IMR-90 (cell line): ENCODE data around the gene CHN2.

Experiments used
- CEBPB ChIP-seq: IDR thresholded peaks from 2 replicates; pipeline ENCODE4 v1.6.1; 2012; ENCODE audit warnings: low read depth, low read length, improper control_type of control experiment
- CHD1 ChIP-seq: IDR thresholded peaks from 2 replicates; pipeline ENCODE4 v1.6.1; 2012; ENCODE audit warnings: low read depth, low read length, improper control_type of control experiment
- CTCF ChIP-seq: conservative IDR thresholded peaks from 2 replicates; pipeline ENCODE4 v1.5.1; 2012; ENCODE audit warnings: mild to moderate bottlenecking, low read depth, low read length, improper control_type of control experiment
- ELK1 ChIP-seq: fragments of 150-350 bp; IDR thresholded peaks from 2 replicates; pipeline ENCODE4 v1.6.1; 2016; ENCODE audit warnings: low read depth, mild to moderate bottlenecking, low read length, moderate library complexity, borderline replicate concordance
- FOS ChIP-seq: fragments of 150-350 bp; IDR thresholded peaks from 2 replicates; pipeline ENCODE4 v1.6.1; 2016; ENCODE audit warnings: low read depth, low read length
- MAZ ChIP-seq: IDR thresholded peaks from 2 replicates; pipeline ENCODE4 v1.6.1; 2012; ENCODE audit warnings: low read depth, mild to moderate bottlenecking, low read length, improper control_type of control experiment, moderate library complexity, borderline replicate concordance
- MXI1 ChIP-seq: IDR thresholded peaks from 2 replicates; pipeline ENCODE4 v1.6.1; 2012; ENCODE audit warnings: low read depth, mild to moderate bottlenecking, low read length, moderate library complexity, borderline replicate concordance
- NFE2L2 ChIP-seq: fragments of 150-350 bp; IDR thresholded peaks from 2 replicates; pipeline ENCODE4 v1.6.1; 2016; ENCODE audit warnings: low read depth, mild to moderate bottlenecking, low read length
- POLR2A ChIP-seq: IDR thresholded peaks from 2 replicates; pipeline ENCODE4 v1.6.1; 2012; ENCODE audit warnings: mild to moderate bottlenecking, low read depth, low read length
- RAD21 ChIP-seq: IDR thresholded peaks from 2 replicates; pipeline ENCODE4 v1.6.1; 2012; ENCODE audit warnings: low read length, improper control_type of control experiment
- RCOR1 ChIP-seq: IDR thresholded peaks from 2 replicates; pipeline ENCODE4 v1.6.1; 2012; ENCODE audit warnings: mild to moderate bottlenecking, low read length, improper control_type of control experiment; ENCODE audit not compliant: insufficient replicate concordance
- RFX5 ChIP-seq: IDR thresholded peaks from 2 replicates; pipeline ENCODE4 v1.8.0; 2012; ENCODE audit warnings: low read depth, mild to moderate bottlenecking, low read length, moderate library complexity
- SMC3 ChIP-seq: fragments of 150-350 bp; IDR thresholded peaks from 2 replicates; pipeline ENCODE4 v1.6.1; 2016; ENCODE audit warnings: low read depth, mild to moderate bottlenecking, antibody characterized with exemption, low read length, moderate library complexity
- USF2 ChIP-seq: fragments of 150-350 bp; IDR thresholded peaks from 2 replicates; pipeline ENCODE4 v1.6.1; 2017; ENCODE audit warnings: mild to moderate bottlenecking, antibody characterized with exemption, low read length, low read depth

- TF ChIP-seq CTCF (no peak), FOS (no peak), USF2 (no peak), MXI1 (no peak), POLR2A (no peak), RAD21 (no peak), MAZ (no peak), SMC3 (no peak), RCOR1 (no peak), CEBPB (no peak), CHD1 (no peak), RFX5 (no peak), NFE2L2 (no peak), ELK1 (no peak)
Measured at GRCh38 chr7:29510028-29510427, 315.5 kb downstream of the CHN2 start.
